ENCODE results near the gene ATXN7. TPM values are rescaled to one million over a fixed set of nuclear protein-coding genes. Genes with fewer than 3 reads are reported as not detected.

The ATXN7 gene
- total and polyA plus RNA-seq, 2 of the 13 experiments (the other 11 are each of a cell fraction or from before 2014, with no cell fraction given), result 13.8 to 20.0 TPM

- H3K9me3 ChIP-seq (ENCODE audit: low read length), result no peaks in the 10 kb centered on the region
- H4K20me1 ChIP-seq (ENCODE audit: insufficient read depth, low read length), result no peaks in the 10 kb centered on the region
- H3K4me2 ChIP-seq (ENCODE audit: low read depth, low read length), result no peak overlapping the region
- CTCF ChIA-PET (ENCODE audit: low intra/inter-chr PET ratio, low total read pairs), result no interaction called here
- peaks cover 25% of the 10 kb centered on the region for H3K79me2 ChIP-seq (ENCODE audit: insufficient read depth, low read length)
- no peak overlapping the region for H3K9ac ChIP-seq (ENCODE audit: insufficient read depth, low read depth, low read length)
- ATAC-seq (no peak), DNase-seq (ENCODE audit: low spot score) (no peak), FAIRE-seq (no peak)
- H3K36me3 ChIP-seq (replicated peaks in 1 of 2; ENCODE audit: control insufficient read depth in 1 of 2, insufficient read depth in 2 of 2, low read length in 2 of 2), result peaks cover 18 to 51% of the 10 kb centered on the region in 2 experiments
- POLR2A ChIA-PET, result no interaction called here
- no peaks in the 10 kb centered on the region for H3K4me1 ChIP-seq (ENCODE audit: insufficient read depth, low read length)
- H3K4me3 ChIP-seq (replicated peaks in 1 of 3; ENCODE audit: insufficient read depth in 1 of 3, low read depth in 2 of 3, low read length in 3 of 3), result no peak overlapping the region
- no peak for TF ChIP-seq NPAS2 (CRISPR knock-in tag; IDR thresholded peaks at IDR 0.05; ENCODE audit: borderline replicate concordance)
- TF ChIP-seq FOXO4 (CRISPR knock-in tag; conservative IDR thresholded peaks at IDR 0.05), result no peak
- TF ChIP-seq ZNF460 (CRISPR knock-in tag; IDR thresholded peaks at IDR 0.05; ENCODE audit: borderline replicate concordance), result no peak
- no peak for TF ChIP-seq ZNF20 (CRISPR knock-in tag; IDR thresholded peaks at IDR 0.05)
- no peak for TF ChIP-seq NFKBIZ (CRISPR knock-in tag; IDR thresholded peaks at IDR 0.05)
- TF ChIP-seq KLF16 (CRISPR knock-in tag; IDR thresholded peaks at IDR 0.05), result no peak
- TF ChIP-seq ZNF75D (CRISPR knock-in tag; IDR thresholded peaks at IDR 0.05; ENCODE audit: borderline replicate concordance), result no peak
- TF ChIP-seq NCOA2 (CRISPR knock-in tag; IDR thresholded peaks at IDR 0.05), result no peak
- no peak for TF ChIP-seq TEAD3 (CRISPR knock-in tag; optimal IDR thresholded peaks at IDR 0.05; ENCODE audit: borderline replicate concordance)
- no peak for TF ChIP-seq MAFF (IDR thresholded peaks at IDR 0.05; ENCODE audit: low read depth, low read length)
- no peak for TF ChIP-seq TP53 (CRISPR knock-in tag; conservative IDR thresholded peaks at IDR 0.05)
- no peak for TF ChIP-seq ZNF558 (CRISPR knock-in tag; IDR thresholded peaks at IDR 0.05; ENCODE audit: borderline replicate concordance)
- TF ChIP-seq ZNF747 (CRISPR knock-in tag; IDR thresholded peaks at IDR 0.05; ENCODE audit: borderline replicate concordance), result no peak
- TF ChIP-seq ARNT (IDR thresholded peaks at IDR 0.05), result no peak
- TF ChIP-seq FOSL2 (CRISPR knock-in tag; IDR thresholded peaks at IDR 0.05), result no peak
- no peak for TF ChIP-seq SALL1 (CRISPR knock-in tag; IDR thresholded peaks at IDR 0.05)
- no peak for TF ChIP-seq PRDM15 (CRISPR knock-in tag; IDR thresholded peaks at IDR 0.05)
- H3K27me3 ChIP-seq (ENCODE audit: control insufficient read depth in 1 of 2, insufficient read depth in 2 of 2, low read length in 2 of 2), result no peaks in the 10 kb centered on the region
- intact Hi-C loops (cut with micrococcal nuclease; ENCODE audit: unreplicated experiment) (no loop called here), in situ Hi-C loops (cut with HindIII; ENCODE audit: extremely low pct_ligation_motif_present, low pct_unique_long_range_greater_than_20kb) (no loop called here)
- H2AFZ ChIP-seq (ENCODE audit: low read length), result no peak overlapping the region
- no peak overlapping the region for H3K27ac ChIP-seq (ENCODE audit: extremely low read length, insufficient read depth, low read length)
- no TSS peak for BruUV-seq (replicated peaks)
- WGBS (ENCODE audit: low lambda C conversion rate), result 94% methylated on average over 2 of the region's 2 CpGs
Measured at GRCh38 chr3:63922491-63923199, 59.0 kb downstream of the ATXN7 start.

Measured in HepG2 (cell line).